ENCODE data around the gene ELAC1. TPM values are rescaled to one million over a fixed set of nuclear protein-coding genes. Genes with fewer than 3 reads are reported as not detected.

Gene ELAC1
- total and polyA plus RNA-seq, 2 of the 8 experiments (the other 6 are each of a cell fraction or from before 2014, with no cell fraction given) = 2.3 to 3.4 TPM

DNA sequence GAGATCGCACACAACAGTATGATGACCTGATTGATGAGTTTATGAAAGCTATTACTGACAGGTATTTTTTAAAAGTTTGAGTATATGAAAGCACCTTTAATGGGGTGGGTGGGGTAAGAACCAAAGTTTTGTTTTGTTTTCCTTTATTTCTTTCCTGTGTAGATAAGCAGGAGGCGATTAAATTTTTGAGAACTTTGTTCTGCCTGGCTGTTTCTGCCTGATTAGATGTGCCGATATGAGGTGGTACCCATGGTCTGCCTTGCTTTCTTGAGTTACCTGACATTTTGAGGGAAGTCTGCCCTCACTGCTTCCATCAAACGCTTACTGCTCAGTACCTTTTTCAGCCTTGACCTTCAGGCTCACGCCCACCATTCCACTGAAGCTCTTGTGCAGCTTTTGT lies 49.7 kb upstream of the ELAC1 start:
- H3K9ac ChIP-seq (replicated peaks in 1 of 4; ENCODE audit: extremely low read depth in 1 of 4, low read depth in 3 of 4, low read length in 3 of 4) = no peak overlapping the region

More for the DNA sequence above, 49.7 kb upstream of the ELAC1 start:
- no peak overlapping the region for H3K23ac ChIP-seq (ENCODE audit: insufficient read length)
- no peak overlapping the region for H2AFZ ChIP-seq (ENCODE audit: low read length)
- WGBS, 2 experiments (ENCODE audit: extremely low coverage in 1 of 2, insufficient coverage in 1 of 2, insufficient read length in 1 of 2, insufficient replicate concordance in 2 of 2, low coverage in 1 of 2, low lambda C conversion rate in 2 of 2, missing lambda C conversion rate in 1 of 2) = 87% methylated on average over 5 of the region's 5 CpGs; no CpG with 5 or more reads in 1 of the 2 experiments
- H3K56ac ChIP-seq (replicated peaks; ENCODE audit: insufficient read length, low read depth, low read length) = no peak overlapping the region
- ChIA-PET CTCF (ENCODE audit: partially characterized antibody) (no interaction called here), POLR2A (ENCODE audit: partially characterized antibody) (no interaction called here)
- no peaks in the 10 kb centered on the region for H3K9me3 ChIP-seq (ENCODE audit: insufficient read depth in 2 of 2, low read depth in 1 of 2, low read length in 1 of 2)
- TF ChIP-seq HDAC6 (IDR thresholded peaks at IDR 0.05; ENCODE audit: low read depth, low read length) (no peak), RXRA (IDR thresholded peaks at IDR 0.05; ENCODE audit: insufficient read depth, low read depth, low read length) (no peak), BRCA1 (IDR thresholded peaks at IDR 0.05; ENCODE audit: low read depth, low read length) (no peak), POLR2A (IDR thresholded peaks at IDR 0.05; ENCODE audit: control extremely low read depth in 1 of 2, low read depth in 2 of 2, low read length in 2 of 2) (no peak), CBX8 (IDR thresholded peaks at IDR 0.05; ENCODE audit: borderline replicate concordance, low read depth, low read length) (no peak), POLR2AphosphoS5 (IDR thresholded peaks at IDR 0.05; ENCODE audit: low read depth, low read length) (no peak), SP1 (IDR thresholded peaks at IDR 0.05; ENCODE audit: low read depth, low read length) (no peak), SP2 (IDR thresholded peaks at IDR 0.05; ENCODE audit: low read length) (no peak), CBX5 (IDR thresholded peaks at IDR 0.05; ENCODE audit: low read depth, low read length) (no peak)
- no peaks in the 10 kb centered on the region for H4K20me1 ChIP-seq (replicated peaks in 1 of 2; ENCODE audit: control insufficient read depth in 1 of 2, insufficient read depth in 2 of 2, low read length in 2 of 2)
- H3K79me1 ChIP-seq (ENCODE audit: low read depth, low read length) = no peaks in the 10 kb centered on the region; the same call in 1 of the 2 replicates
- H4K5ac ChIP-seq (ENCODE audit: insufficient read length, low read depth, low read length) = no peak overlapping the region
- no peak overlapping the region for H3K4me2 ChIP-seq (ENCODE audit: insufficient read depth in 1 of 2, low read depth in 2 of 2, low read length in 2 of 2)
- H4K91ac ChIP-seq (replicated peaks; ENCODE audit: insufficient read length, low read length) = no peak overlapping the region
- no peaks in the 10 kb centered on the region for H3K79me2 ChIP-seq (ENCODE audit: control insufficient read depth in 1 of 2, insufficient read depth in 2 of 2, low read length in 2 of 2)
- H3K23me2 ChIP-seq (ENCODE audit: low read depth, low read length) = no peaks in the 10 kb centered on the region; the same call in 1 of the 2 replicates
- no peak overlapping the region for H2AK5ac ChIP-seq (ENCODE audit: low read depth, low read length)
- H3K36me3 ChIP-seq (ENCODE audit: control insufficient read depth in 2 of 4, insufficient read depth in 4 of 4, low read length in 3 of 4) = peaks cover 7 to 54% (median 19%) of the 10 kb centered on the region in 4 experiments; a peak in 6 of 8 replicates
- H2BK20ac ChIP-seq (ENCODE audit: low read length) = no peak overlapping the region
- no peak for DNase-seq (ENCODE audit: low read depth in 1 of 2, low spot score in 2 of 2)
- no peak overlapping the region for H4K8ac ChIP-seq (ENCODE audit: extremely low read depth, insufficient read depth, low read length)
- H2BK12ac ChIP-seq (ENCODE audit: low read depth, low read length) = no peak overlapping the region
- no peak overlapping the region for H2BK120ac ChIP-seq (replicated peaks; ENCODE audit: low read depth, low read length)
- no peak overlapping the region for H3K18ac ChIP-seq (ENCODE audit: extremely low read depth, low read length)
- no peak overlapping the region for H3K27ac ChIP-seq (ENCODE audit: low read depth, low read length)
- no peaks in the 10 kb centered on the region for H3K27me3 ChIP-seq (replicated peaks in 1 of 4; ENCODE audit: control insufficient read depth in 3 of 4, extremely low read depth in 1 of 4, insufficient read depth in 3 of 4, low read length in 3 of 4)
- no peaks in the 10 kb centered on the region for H3K4me1 ChIP-seq (replicated peaks in 1 of 4; ENCODE audit: control insufficient read depth in 3 of 4, insufficient read depth in 4 of 4, low read length in 3 of 4)
- H3K14ac ChIP-seq (ENCODE audit: insufficient read length) = no peak overlapping the region
- FAIRE-seq = no peak
- no peak overlapping the region for H2BK5ac ChIP-seq (ENCODE audit: low read depth, low read length)
- no peak overlapping the region for H3K4me3 ChIP-seq (ENCODE audit: extremely low read depth in 1 of 4, insufficient read depth in 2 of 4, low read depth in 3 of 4, low read length in 4 of 4)
- H2BK15ac ChIP-seq (ENCODE audit: low read length) = no peak overlapping the region
- H3K4ac ChIP-seq (replicated peaks; ENCODE audit: insufficient read length, low read depth, low read length) = no peak overlapping the region

Data from H1 (cell line).